Thyroid gland (tissue), 4 donors: ENCODE data around the gene CLCNKA. TPM values are rescaled to one million over a fixed set of nuclear protein-coding genes. Genes with fewer than 3 reads are reported as not detected.

Experiments
- DNase-seq, 2 donors: peaks; one replicate each; pipeline ENCODE4 v3.0.0-alpha.2; 2019
- H3K27ac ChIP-seq, 3 donors: fragments of 200-600 bp; sonication (generic); 1 replicate in 2 of 3; 2 replicates in 1 of 3; pipeline ENCODE4 v1.5.1; 2016 to 2019; ENCODE audit warnings: mild to moderate bottlenecking in 1 of 3, moderate library complexity in 1 of 3
- H3K27me3 ChIP-seq: fragments of 200-600 bp; sonication (generic); one replicate; pipeline ENCODE4 v1.5.1; 2019
- H3K36me3 ChIP-seq, 2 donors: fragments of 200-600 bp; sonication (generic); one replicate each; pipeline ENCODE4 v1.5.1; 2016 to 2019
- H3K4me1 ChIP-seq, 2 donors: fragments of 200-600 bp; sonication (generic); one replicate each; pipeline ENCODE4 v1.5.1; 2017 to 2019
- H3K4me3 ChIP-seq, 3 donors: fragments of 200-600 bp; sonication (generic); replicated peaks in 1 of 3; 1 replicate in 2 of 3; 2 replicates in 1 of 3; pipeline ENCODE4 v1.5.1; 2016; ENCODE audit warnings: mild to moderate bottlenecking in 1 of 3
- H3K9me3 ChIP-seq: fragments of 200-600 bp; sonication (generic); one replicate; pipeline ENCODE4 v1.5.1; 2017
- CTCF ChIP-seq, 6 experiments: fragments of 200-600 bp in 3 of 6; fragments of 450-650 bp in 3 of 6; sonication (generic) in 3 of 6; IDR thresholded peaks; one replicate each; pipeline ENCODE4 v1.5.1; 2016 to 2019; ENCODE audit warnings: antibody characterized with exemption in 6 of 6, mild to moderate bottlenecking in 2 of 6, inconsistent platforms in 1 of 6, moderate library complexity in 1 of 6
- POLR2A ChIP-seq, 2 donors: fragments of 450-650 bp; IDR thresholded peaks; one replicate each; pipeline ENCODE4 v1.6.1; 2017; ENCODE audit warnings: antibody characterized with exemption in 2 of 2, mild to moderate bottlenecking in 2 of 2, moderate library complexity in 1 of 2
- WGBS, 2 donors: methylation state at CpG; one replicate each; pipeline ENCODE4 v1.1.5; 2017; 5-methylcytosine and 5-hydroxymethylcytosine counted together
- intact Hi-C: fragments of 100-400 bp; cut with DNase I; formaldehyde crosslinking; loops from one replicate; pipeline ENCODE4 v1.15.1; 2023
- total RNA-seq, 4 donors: library from RNA; depleted of rRNA; stranded (reverse); fragments of >200 nt; gene quantifications; one replicate each; pipeline ENCODE4 v1.2.3, GENCODE V29; 2016

The CLCNKA gene
- total RNA-seq, 4 donors from 2014 or later: 3.9 to 27.1 (median 16.1) TPM

- no peak overlapping the region for H3K4me3 ChIP-seq
- DNase-seq: no peak
- peaks cover 8 to 49% of the 10 kb centered on the region in 2 donors for H3K4me1 ChIP-seq
- 81 to 86% methylated on average over 5 of the region's 5 CpGs for WGBS, 2 donors
- no peaks in the 10 kb centered on the region for H3K36me3 ChIP-seq
- intact Hi-C loops: no loop called here
- H3K9me3 ChIP-seq: no peaks in the 10 kb centered on the region
- H3K27me3 ChIP-seq: no peaks in the 10 kb centered on the region
- no peak overlapping the region for H3K27ac ChIP-seq
- TF ChIP-seq CTCF (IDR thresholded peaks at IDR 0.05) (no peak), POLR2A (IDR thresholded peaks at IDR 0.05) (no peak)
Measured at GRCh38 chr1:16074217-16074616, 52.4 kb downstream of the CLCNKA start.

GRCh38 chr1:16075337-16076030 lies 53.6 kb downstream of the CLCNKA start:
- Histone ChIP-seq H3K9me3 (no peaks in the 10 kb centered on the region), H3K27me3 (no peaks in the 10 kb centered on the region), H3K4me3 (no peak overlapping the region), H3K36me3 (no peaks in the 10 kb centered on the region), H3K4me1 (peaks cover 8 to 50% of the 10 kb centered on the region in 2 donors), H3K27ac (peak overlapping the region in 1 of 3 donors; percentile 52)
- 56 to 59% methylated on average over 11 of the region's 11 CpGs for WGBS, 2 donors
- no peak for TF ChIP-seq CTCF (IDR thresholded peaks at IDR 0.05)
- no peak for TF ChIP-seq POLR2A (IDR thresholded peaks at IDR 0.05)
- peak; percentile 93 for DNase-seq
- intact Hi-C loops: loop anchor here (2.0 to 5.0 kb wide), 2 partner anchors 113 to 287 kb away; no protein-coding TSS in a partner anchor

- peaks cover 8 to 50% of the 10 kb centered on the region in 2 donors for H3K4me1 ChIP-seq
- H3K4me3 ChIP-seq: no peak overlapping the region
- TF ChIP-seq POLR2A (IDR thresholded peaks at IDR 0.05) (no peak), CTCF (IDR thresholded peaks at IDR 0.05) (no peak)
- H3K9me3 ChIP-seq: no peaks in the 10 kb centered on the region
- WGBS, 2 donors: 81 to 85% methylated on average over 11 to 14 of the region's 14 CpGs
- no peaks in the 10 kb centered on the region for H3K36me3 ChIP-seq
- intact Hi-C loops: loop anchor here (2.0 to 5.0 kb wide), 2 partner anchors 113 to 286 kb away; no protein-coding TSS in a partner anchor
- no peak for DNase-seq
- H3K27ac ChIP-seq: peak overlapping the region in 2 of 3 donors; percentile 12 to 52
- H3K27me3 ChIP-seq: no peaks in the 10 kb centered on the region
Measured at GRCh38 chr1:16076031-16076864, 54.4 kb downstream of the CLCNKA start.

GRCh38 chr1:16076865-16077238 lies 55.0 kb downstream of the CLCNKA start:
- 41 to 70% methylated on average over 10 to 11 of the region's 11 CpGs for WGBS, 2 donors
- TF ChIP-seq CTCF (IDR thresholded peaks at IDR 0.05): no peak
- TF ChIP-seq POLR2A (IDR thresholded peaks at IDR 0.05): no peak
- Histone ChIP-seq H3K36me3 (no peaks in the 10 kb centered on the region), H3K4me3 (no peak overlapping the region), H3K9me3 (no peaks in the 10 kb centered on the region), H3K27me3 (no peaks in the 10 kb centered on the region), H3K4me1 (peaks cover 8 to 50% of the 10 kb centered on the region in 2 donors), H3K27ac (peak overlapping the region in 2 of 3 donors; percentile 12 to 52)
- DNase-seq: peak; percentile 36 to 55
- intact Hi-C loops: loop anchor here (2.0 to 5.0 kb wide), 2 partner anchors 112 to 285 kb away; no protein-coding TSS in a partner anchor
